COR-L47 (cell line): Measurements from ENCODE around the gene ATP5MK.
"Not testable (repeated sequence)": the region's sequence is repeated elsewhere in the genome, so short reads cannot be mapped to it uniquely, and the experiment has no call there.

Source experiments
- DNase-seq: peaks from one replicate; lab custom pipeline; 2025; lab: John Stamatoyannopoulos, UW

ATP5MK gene, protein sequence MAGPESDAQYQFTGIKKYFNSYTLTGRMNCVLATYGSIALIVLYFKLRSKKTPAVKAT

GRCh38 chr10:103396067-103396788 is at the start of gene ATP5MK, which contains the start of gene PDCD11:
TSS of gene ATP5MK (minus strand) at chr10:103396475. CDS start at chr10:103392457, 4,018 bp downstream.
TSS of gene PDCD11 (plus strand) at chr10:103396626. CDS start at chr10:103398427, 1,801 bp downstream.
- peak; percentile 88 for DNase-seq

- DNase-seq: no peak
Observed at GRCh38 chr10:103445366-103445765, 49.1 kb upstream of the ATP5MK start.

DNA sequence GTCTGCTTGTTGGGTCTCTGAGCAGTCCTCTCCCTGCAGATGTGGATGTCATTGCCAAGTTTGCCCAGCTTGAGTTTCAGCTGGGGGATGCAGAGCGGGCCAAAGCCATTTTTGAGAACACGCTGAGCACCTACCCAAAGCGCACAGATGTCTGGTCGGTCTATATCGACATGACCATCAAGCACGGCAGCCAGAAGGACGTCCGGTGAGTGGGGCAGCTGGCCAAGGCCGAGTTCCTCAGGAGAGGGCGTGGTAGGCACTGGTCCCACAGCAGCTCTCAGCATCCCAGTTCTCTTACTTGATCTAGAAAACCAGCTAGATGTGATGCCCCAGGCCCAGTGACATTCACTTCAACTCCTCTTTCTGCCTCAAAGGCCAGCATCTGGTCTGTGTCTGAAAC is 48.2 kb upstream of the ATP5MK start:
- no peak for DNase-seq

DNA sequence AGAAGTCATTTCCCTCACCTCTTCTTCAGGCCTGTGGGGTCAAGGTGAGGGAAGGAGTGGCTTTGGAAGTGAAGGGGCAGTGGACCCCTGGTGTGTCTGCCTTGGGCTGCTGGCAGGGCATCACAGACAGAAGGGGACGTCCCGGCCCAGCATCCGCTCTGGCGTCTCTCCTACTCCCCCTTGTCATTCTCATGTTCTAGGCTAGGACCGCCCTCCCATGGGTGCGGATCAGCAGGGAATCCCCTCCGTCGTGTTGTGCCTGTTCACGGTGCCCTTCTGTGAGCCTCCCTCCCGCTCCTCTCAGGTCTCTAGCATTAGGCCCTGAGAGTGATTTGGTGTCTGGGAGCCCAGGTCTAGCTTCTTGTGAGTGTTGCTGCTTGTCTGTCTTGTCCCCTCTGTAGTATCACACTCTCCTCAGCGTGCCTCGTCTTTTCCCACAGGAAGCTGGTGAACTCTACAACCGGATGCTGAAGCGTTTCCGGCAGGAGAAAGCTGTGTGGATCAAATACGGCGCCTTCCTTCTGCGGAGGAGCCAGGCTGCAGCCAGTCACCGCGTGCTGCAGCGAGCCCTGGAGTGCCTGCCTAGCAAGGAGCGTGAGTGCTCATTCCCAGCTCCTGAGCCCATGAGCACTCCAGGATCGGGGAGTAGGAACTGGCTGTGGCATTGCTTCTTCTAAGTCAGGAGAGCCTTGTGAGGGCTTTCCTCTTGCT is 47.4 kb upstream of the ATP5MK start:
- no peak for DNase-seq

GRCh38 chr10:103442031-103442461 is 45.8 kb upstream of the ATP5MK start:
- no peak for DNase-seq

DNA sequence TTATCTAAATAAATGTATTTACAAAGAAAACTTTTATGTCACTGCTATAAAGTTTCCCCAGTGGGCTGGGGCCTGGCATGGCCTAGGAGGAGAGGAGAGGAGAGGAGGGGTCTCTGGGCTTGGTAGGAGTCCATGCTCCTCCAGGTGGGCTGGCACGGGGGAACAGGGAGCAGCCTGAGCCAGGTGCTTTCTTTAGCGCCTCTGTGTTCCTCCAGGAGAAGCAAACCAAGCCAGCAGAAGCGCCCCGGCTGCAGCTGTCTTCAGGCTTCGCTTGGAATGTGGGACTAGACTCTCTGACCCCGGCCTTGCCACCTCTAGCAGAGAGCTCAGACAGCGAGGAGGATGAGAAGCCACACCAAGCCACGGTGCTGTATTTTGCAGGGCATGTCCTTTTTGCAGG is 45.3 kb upstream of the ATP5MK start:
- no peak for DNase-seq

- no peak for DNase-seq
Observed at GRCh38 chr10:103441206-103441605, 44.9 kb upstream of the ATP5MK start.

- no peak for DNase-seq
Observed at GRCh38 chr10:103440416-103440815, 44.1 kb upstream of the ATP5MK start.

- no peak for DNase-seq
Observed at GRCh38 chr10:103439776-103440175, 43.5 kb upstream of the ATP5MK start.

GRCh38 chr10:103433858-103434257 is 37.6 kb upstream of the ATP5MK start:
- DNase-seq: no peak

- DNase-seq: no peak
Observed at GRCh38 chr10:103431902-103432301, 35.6 kb upstream of the ATP5MK start.

- no peak for DNase-seq
Observed at GRCh38 chr10:103429647-103430046, 33.4 kb upstream of the ATP5MK start.

DNA sequence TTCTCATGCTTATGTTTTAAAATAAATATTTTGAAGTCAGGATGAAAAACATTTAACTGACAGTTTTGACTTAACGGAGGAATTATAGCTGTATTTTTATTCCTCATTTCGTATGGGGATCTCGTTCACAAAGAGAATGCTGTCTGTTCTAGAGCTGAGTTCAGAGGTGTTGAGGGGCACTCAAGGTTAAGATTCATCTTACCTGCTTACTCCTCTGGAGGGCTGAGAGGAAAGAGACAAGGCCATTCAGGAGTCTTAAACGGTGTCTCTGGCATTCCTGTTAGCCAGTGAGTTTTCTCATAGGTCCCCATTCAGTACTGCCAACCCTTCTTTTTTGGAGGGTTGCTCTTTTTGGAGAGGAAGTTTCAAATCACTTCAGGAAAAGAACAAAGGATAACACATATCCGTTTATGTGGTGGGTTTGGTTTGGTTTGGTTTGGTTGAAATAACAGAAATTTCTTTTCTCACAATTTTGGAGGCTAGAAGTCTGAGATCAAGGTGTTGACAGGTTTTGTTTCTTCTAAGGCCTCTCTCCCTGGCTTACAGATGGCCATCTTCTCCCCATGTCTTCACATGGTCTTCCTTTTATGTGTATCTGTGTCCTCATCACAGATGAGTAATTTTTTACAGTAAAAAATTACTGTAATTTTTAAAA is 32.8 kb upstream of the ATP5MK start:
- no peak for DNase-seq

GRCh38 chr10:103427866-103428265 is 31.6 kb upstream of the ATP5MK start:
- no peak for DNase-seq

- DNase-seq: no peak
Observed at GRCh38 chr10:103423748-103424147, 27.5 kb upstream of the ATP5MK start.

- DNase-seq: no peak
Observed at GRCh38 chr10:103419101-103419500, 22.8 kb upstream of the ATP5MK start.

DNA sequence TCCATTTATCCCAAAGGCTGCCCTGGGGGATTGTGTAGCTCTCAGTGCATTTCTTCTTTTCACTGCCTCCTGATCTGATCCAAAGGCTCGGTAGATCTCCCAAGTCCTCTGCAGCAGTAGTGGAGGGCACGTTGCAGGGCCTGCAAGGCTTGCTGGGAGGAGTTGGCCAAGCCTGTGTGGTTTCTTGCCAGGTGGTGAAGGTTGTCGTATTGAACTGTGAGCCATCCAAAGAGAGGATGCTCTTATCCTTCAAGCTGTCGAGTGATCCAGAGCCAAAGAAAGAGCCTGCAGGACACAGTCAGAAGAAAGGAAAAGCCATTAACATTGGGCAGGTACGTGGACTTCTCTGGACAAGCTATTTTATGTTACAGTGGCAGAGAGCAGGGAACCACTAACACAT is 21.3 kb upstream of the ATP5MK start:
- DNase-seq: no peak

DNA sequence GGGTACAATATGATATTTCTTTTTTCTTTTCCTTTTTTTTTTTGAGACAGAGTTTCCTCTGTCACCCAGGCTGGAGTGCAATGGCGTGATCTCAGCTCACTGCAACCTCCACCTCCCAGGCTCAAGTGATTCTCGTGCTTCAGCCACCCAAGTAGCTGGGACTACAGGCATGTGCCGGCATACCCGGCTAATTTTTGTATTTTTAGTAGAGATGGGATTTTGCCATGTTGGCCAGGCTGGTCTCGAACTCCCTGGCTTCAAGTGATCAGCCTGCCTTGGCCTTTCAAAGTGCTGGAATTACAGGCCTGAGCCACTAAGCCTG is 20.8 kb upstream of the ATP5MK start:
- not testable (repeated sequence) for DNase-seq

- peak; percentile 5 for DNase-seq
Observed at GRCh38 chr10:103416436-103417147, 20.3 kb upstream of the ATP5MK start.

GRCh38 chr10:103415581-103415980 is 19.3 kb upstream of the ATP5MK start:
- DNase-seq: no peak

DNA sequence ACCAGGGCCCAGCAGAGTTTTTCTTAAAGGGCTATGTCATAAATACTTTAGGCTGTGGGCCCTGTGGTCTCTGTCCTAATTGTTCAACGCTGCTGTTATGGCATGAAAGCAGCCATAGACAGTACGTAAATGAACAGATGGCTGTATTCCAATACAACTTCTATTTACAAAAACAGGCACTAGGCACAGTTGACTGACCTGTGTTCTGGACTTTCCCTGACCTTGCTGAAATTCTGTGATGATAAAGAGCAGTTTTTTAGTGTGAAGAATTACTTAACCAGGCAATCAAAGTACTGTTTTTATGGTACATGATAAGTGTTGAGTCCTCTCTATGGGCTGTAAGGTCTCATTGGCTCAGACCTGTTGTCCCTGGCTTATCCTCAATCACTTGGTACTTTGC is 17.3 kb upstream of the ATP5MK start:
- no peak for DNase-seq

DNA sequence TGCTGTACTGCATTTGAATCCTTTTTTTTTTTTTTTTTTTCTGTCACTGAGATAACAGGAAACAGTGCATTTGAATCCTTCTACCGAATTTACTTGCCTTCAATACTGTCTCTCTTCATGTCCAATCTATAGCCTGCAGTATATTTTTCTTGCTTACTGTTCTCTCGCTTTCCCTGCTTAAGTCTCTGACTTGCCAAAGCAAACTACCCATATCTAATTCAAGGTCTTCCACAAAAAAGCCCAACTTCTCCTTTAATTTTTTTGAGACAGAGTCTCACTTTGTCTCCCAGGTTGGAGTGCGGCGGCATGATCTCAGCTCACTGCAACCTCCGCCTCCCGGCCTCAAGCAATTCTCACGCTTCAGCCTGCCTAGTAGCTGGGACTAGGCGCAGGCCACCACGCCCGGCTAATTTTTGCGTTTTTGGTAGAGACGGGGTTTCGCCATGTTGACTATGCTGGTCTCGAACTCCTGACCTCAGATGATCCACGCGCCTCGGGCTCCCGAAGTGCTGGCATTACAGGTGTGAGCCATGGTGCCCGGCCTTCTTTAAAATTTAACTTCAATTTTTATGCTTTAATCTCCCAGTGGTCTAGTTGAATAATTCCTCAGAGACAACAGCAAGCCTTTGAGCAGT is 1.0 kb upstream of the ATP5MK start:
- no peak for DNase-seq
